GM18951 (cell line): ENCODE measurements around the gene PITPNM1.
"Not testable (repeated sequence)": the region's sequence is repeated elsewhere in the genome, so short reads cannot be mapped to it uniquely, and the experiment has no call there.

ENCODE experiments used
- POLR2A ChIP-seq: IDR thresholded peaks from 4 replicates; pipeline ENCODE4 v1.6.1; 2011; ENCODE audit warnings: mild to moderate bottlenecking; ENCODE audit not compliant: insufficient read length, insufficient read depth; ENCODE audit errors: extremely low read depth
- in situ Hi-C: fragments of 300-500 bp; cut with MboI; formaldehyde crosslinking; loops from one replicate; pipeline ENCODE4 v1.12.0; 2022; ENCODE audit warnings: low sequenced_read_pairs, mixed read lengths, inconsistent platforms; ENCODE audit not compliant: unreplicated experiment

Gene PITPNM1

DNA sequence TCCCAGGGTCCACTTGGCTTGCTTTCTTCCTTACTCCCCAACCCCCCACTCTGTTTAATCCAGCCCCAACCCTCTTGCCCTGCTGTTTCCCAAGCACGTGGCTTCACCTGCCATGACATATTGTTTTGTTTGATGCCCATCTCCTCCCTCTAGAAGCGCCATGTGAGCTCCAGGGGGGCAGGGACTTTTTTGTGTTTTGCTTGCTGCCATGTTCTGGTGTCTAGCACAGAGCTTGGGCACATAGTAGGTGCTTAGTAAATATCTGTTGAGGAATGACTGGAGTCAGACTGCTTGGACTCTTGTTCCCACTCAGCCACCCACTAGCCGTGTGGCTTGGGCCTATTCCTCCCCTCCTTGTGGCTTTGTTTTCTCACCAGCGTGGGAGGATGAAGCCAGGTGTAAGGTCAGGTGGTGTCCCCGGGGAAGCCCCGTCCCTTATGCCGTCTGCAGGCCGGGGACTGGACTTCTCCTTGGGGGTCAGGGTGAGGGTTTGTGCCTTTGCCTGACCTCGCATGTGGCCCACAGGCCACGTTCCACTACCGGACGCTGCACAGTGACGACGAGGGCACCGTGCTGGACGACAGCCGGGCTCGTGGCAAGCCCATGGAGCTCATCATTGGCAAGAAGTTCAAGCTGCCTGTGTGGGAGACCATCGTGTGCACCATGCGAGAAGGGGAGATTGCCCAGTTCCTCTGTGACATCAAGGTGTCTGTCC, 18.5 kb downstream of the PITPNM1 start:
- TF ChIP-seq POLR2A: no peak

DNA sequence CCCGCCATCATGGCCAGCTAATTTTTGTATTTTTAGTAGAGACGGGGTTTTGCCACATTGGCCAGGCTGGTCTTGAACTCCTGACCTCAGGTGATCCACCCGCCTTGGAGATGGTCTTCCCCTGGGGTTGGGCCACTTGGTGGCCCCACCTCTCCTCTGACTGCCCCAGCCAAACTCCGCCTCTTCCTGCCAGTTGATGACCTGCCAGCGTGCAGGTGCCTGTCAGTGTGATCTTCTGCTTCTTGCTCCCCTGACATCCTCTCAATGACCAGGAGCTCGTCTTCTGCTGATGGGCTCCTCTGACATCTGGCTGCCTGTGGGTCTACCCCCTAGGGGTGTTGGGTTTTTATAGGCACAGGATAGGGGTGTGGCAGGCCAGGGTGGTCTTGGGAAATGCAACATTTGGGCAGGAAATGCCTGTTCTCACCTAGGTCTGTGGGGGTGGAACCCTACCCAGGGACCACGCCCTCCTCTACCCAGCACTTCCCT, 19.2 kb downstream of the PITPNM1 start:
- peak; percentile 59 for TF ChIP-seq POLR2A
- in situ Hi-C loops: not testable (repeated sequence)

More for the DNA sequence above, 18.5 kb downstream of the PITPNM1 start:
- in situ Hi-C loops: no loop called here

DNA sequence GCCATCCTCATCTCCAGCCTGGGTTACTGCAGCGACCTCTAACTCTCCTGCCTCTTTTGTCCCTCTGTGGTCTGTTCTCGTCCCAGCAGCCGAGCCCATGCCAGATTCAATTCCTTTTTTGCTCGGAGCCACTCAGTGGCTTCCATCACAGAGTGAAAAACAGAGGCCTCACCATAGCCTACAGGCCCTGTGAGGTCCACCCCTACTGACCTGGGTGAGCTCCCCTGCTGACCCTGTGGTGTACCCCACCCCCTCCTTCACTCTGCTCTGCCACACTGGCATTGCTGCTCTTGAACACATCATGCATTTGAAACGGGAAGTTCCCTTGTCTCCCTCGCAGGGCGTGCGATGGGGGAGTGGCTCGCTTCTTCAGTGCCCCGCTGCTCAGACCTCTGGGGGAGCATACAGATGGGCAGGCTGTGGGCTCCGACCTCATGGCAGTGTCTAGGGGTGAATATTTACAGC, 20.3 kb downstream of the PITPNM1 start:
- in situ Hi-C loops: no loop called here
- TF ChIP-seq POLR2A: peak; percentile 48

DNA sequence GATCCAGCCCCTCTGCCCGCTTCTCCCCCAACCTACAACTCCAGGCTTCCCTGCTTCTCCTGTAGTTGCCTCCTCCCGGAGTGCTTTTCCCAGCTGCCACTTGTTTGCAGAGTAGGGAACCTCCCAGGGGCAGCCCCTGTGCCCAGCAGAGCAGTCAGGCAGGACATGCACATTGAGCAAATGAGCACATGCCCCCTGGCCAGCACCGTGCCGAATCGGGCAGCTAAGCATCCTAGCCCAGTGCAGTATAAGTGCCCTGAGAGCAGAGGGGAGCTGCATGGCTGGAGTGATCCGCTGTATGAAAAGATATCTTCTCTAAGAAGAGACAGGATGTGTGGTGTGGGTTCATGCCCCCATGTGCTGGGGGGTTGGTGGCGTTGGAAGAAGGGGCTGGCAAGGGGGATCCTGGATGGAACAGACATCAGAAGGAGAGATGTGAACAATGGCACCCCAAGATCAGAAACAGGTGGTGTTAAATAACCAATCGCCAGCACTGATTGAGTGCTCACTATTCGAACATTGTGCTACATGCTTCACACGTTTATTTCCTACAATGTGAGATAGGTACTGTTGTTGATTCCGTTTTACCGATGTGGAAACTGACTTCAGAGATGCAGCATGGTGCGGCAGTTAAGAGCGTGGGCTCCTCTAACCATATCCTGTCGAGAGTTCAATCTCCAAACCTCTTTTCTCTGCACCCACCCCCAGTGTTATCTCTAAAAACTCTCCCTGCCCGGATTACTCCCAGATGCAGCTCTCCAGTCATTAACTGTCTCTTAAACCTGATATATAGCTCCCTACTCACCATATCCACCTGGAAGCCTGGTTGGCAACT, 21.1 kb downstream of the PITPNM1 start:
- in situ Hi-C loops: no loop called here
- no peak for TF ChIP-seq POLR2A

DNA sequence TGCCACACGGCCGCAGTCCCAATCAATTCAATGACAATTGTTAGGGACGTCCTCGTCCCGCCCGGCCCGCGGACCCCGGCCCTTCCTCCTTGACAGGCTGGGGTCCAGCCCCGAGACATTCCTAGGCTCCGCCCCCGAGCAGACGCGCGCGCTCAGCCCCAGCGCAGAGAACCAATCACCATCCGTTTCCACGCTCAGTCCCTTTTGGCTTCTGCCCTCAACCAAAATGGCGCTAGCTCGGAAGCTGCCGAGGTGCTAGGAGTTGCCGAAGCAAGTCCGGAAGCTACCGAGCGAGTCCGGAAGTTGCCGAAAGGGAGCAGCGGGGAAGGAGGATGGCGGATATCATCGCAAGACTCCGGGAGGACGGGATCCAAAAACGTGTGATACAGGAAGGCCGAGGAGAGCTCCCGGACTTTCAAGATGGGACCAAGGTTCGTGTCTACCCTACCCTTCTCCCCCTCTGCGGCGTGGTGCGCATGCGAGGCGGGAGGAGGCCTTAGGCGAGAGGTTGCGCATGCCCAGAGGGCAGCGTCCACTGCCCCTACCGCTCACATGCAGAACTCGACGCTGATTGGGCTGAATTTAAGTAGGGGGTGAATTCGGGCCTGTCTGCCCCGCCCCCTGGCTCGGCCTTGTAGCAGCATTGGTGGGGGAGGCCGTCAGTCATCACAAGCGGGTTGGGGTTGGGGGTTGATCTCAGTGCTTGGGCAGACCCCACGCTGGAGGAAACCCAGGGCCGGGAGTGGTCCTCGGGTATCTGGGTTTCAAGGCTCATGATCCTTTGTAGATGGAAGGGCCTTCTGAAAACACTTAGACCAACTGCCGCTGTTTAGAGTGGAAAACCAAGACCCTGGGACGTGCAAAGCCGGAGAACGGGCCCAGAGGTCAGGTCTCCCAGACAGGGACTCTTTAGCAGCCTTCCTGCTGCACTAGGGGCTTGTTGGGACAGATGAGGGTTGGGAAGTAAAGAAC, 22.1 kb downstream of the PITPNM1 start, which contains the start of gene AIP:
Gene AIP, plus strand, starts transcription at position 200 of the 972 bp plus-strand sequence. Its CDS starts 133 bp downstream, at position 333.
- TF ChIP-seq POLR2A: peak; percentile 85
- in situ Hi-C loops: no loop called here

DNA sequence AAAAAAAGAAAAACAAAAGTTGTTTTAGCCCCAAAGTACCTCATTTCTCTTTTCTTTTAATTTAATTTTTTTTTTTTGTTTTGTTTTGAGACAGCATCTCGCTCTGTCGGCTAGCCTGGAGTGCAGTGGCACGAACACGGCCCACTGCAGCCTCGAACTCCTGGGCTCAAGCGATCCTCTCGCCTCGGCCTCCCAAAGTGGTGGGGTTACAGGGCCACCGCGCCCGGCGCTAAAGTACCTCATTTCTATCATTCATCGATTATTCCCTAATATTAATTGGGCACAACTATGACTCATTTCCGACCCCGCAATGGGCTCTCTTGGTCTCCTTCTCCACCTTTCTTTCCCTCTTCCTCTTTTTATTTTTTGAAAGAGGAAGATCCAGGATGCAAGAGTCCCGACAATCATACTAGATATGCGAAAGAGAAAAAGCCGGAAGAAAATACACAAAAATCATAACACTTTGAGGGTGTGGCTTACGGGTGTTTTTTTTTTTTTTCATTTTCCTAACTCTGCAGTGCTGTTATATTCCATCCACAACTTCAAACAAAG, 22.8 kb downstream of the PITPNM1 start:
- TF ChIP-seq POLR2A: no peak
- in situ Hi-C loops: no loop called here

DNA sequence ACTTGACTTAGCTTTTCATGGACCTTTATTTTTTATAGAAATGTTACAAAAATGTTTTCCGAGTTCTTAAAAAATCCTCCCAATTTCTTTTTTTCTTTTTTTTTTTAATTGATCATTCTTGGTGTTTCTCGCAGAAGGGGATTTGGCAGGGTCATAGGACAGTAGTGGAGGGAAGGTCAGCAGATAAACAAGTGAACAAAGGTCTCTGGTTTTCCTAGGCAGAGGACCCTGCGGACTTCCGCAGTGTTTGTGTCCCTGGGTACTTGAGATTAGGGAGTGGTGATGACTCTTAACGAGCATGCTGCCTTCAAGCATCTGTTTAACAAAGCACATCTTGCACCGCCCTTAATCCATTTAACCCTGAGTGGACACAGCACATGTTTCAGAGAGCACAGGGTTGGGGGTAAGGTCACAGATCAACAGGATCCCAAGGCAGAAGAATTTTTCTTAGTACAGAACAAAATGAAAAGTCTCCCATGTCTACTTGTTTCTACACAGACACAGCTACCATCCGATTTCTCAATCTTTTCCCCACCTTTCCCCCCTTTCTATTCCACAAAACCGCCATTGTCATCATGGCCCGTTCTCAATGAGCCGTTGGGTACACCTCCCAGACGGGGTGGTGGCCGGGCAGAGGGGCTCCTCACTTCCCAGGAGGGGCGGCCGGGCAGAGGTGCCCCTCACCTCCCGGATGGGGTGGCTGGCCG, 27.7 kb downstream of the PITPNM1 start:
- in situ Hi-C loops: not testable (repeated sequence)

DNA sequence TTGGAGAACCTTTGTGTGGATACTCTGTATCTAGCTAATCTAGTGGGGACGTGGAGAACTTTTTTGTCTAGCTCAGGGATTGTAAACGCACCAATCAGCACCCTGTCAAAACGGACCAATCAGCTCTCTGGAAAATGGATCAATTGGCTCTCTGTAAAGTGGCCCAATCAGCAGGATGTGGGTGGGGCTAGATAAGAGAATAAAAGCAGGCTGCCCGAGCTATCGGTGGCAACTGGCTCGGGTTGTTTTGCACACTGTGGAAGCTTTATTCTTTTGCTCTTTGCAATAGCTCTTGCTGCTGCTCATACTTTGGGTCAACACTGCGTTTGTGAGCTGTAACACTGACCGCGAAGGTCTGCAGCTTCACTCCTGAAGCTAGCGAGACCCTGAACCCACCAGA, 28.5 kb downstream of the PITPNM1 start:
- in situ Hi-C loops: not testable (repeated sequence)

DNA sequence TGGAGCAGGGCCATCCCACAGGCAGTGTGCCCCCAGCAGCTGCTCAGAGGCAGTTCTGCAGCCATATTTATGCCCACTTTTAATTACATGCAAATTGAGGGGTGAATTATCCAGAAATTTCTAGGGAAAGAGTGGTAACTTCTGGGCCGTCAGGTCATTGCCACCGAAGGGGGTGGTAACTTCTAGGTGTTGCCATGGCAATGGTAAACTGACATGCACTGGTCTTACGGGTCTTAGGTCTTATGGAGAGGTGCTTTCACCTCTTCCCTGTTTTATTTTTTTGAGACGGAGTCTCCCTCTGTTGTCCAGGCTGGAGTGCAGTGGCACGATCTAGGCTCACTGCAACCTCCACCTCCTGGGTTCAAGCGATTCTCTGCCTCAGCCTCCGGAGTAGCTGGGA, 32.3 kb downstream of the PITPNM1 start:
- no peak for TF ChIP-seq POLR2A
- in situ Hi-C loops: no loop called here

DNA sequence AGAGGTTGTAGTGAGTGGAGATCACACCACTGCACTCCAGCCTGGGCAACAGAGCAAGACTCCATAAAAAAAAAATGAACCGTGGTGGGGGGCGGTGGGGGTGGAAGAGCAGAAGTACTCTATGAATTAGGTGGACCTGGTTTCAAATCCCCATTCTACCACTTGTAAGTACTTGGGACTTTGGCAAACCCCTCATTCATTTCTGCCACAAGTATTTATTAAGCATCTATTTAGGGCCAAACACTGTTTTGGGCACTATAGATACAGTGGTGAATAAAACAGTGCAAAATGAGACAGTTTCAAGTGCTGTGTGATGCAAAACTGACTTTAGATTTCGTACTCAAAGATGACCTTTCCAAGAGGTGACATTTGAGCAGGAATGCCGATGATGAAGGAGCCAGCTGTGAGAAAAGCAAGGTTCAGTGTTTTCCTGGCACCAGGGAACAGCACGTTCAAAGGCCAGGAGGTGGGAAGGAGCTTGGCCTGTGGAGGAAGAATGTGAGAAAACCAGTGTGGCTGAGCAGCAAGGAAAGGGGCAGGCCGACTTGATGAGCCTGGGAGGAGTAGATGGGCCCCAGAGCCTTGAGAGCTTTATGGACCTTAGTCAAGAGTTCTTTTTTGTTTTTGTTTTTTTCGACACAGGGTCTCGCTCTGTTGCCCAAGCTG, 34.7 kb downstream of the PITPNM1 start:
- no peak for TF ChIP-seq POLR2A
- in situ Hi-C loops: no loop called here

DNA sequence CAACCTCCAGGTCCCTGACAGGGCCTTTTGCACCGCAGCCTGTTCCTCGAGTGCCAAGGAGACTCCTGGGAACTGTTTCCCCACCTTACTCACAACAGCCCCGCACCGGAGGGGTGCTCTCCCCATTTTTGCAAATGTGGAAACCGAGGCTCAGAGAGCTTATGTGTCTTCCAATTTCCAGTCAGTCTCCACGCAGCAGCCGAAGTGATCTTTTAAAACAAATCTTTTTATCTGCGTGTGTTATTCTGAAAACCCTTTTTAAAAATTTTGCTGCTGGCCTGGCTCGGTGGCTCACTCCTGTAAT, 35.7 kb downstream of the PITPNM1 start:
- in situ Hi-C loops: no loop called here

DNA sequence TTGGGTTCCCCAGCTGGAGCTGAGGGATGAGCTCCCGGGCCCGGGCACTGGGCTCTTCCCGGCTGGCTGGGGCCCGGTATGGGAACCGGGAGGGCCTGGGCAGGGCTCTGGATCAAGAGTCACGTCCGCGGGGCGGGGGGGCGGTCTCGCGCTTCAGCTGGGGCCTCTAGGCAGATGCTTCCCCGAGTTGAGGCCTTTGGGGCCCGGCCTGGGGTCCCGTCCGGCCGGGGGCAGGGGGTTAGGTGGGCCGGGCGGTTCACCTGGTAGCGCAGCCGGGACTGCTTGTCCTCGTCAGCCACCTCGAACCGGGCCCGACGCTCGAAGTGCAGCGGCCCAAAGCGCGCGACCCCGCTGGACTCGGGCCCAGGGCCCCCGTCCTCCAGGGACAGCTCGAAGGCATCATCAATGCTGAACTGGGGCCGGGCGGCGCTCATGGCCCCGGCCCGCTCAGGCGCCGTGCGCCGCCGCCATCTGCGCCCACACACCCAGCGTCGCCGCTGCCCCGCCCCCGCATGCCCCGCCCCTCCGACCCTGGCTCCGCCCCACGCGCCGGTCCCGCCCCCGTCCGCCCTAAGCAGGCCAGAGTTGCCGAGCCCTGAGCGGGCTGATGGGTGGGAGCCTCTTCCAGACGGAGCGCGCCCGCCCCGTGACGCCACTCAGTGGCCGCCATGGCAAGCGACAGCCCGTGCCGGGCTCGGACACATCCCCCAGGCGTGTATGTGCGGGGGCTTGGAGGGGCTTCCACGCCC, 36.2 kb downstream of the PITPNM1 start, which contains the start of gene TMEM134:
Gene TMEM134, minus strand, starts transcription at position 493 of the 749 bp plus-strand sequence. Its CDS starts 59 bp downstream, at position 434.
- in situ Hi-C loops: no loop called here
- TF ChIP-seq POLR2A: peak; percentile 86

More for the DNA sequence above, 35.7 kb downstream of the PITPNM1 start:
- no peak for TF ChIP-seq POLR2A
